Ovary (tissue), 1 donor: Measurements from ENCODE around the gene TMEM214.

Experiments used
- EP300 ChIP-seq: sonication (generic); formaldehyde crosslinking; IDR thresholded peaks from one replicate; pipeline ENCODE4 v1.6.1; 2017; ENCODE audit warnings: antibody characterized with exemption
- POLR2A ChIP-seq: fragments of 450-650 bp; IDR thresholded peaks from one replicate; pipeline ENCODE4 v1.6.1; 2017; ENCODE audit warnings: antibody characterized with exemption, mild to moderate bottlenecking, moderate library complexity

GRCh38 chr2:27080603-27080936 is 47.8 kb downstream of the TMEM214 start:
- no peak for TF ChIP-seq EP300
- TF ChIP-seq POLR2A, result no peak
